PC-9 (cell line): ENCODE measurements around the gene RRP9. TPM values are rescaled to one million over a fixed set of nuclear protein-coding genes. Genes with fewer than 3 reads are reported as not detected.

Experiments used
- BruUV-seq: library from RNA; stranded (reverse); fragments of 400-500 nt; replicated peaks from 2 replicates; lab custom pipeline; 2021; lab: Mats Ljungman, UMichigan
- CTCF ChIA-PET: fragments of 300-600 bp; sonication (Branson Sonifier 250); formaldehyde crosslinking; loops from one replicate; lab custom pipeline; 2022; ENCODE audit warnings: antibody characterized with exemption; lab: Charles Lee
- POLR2A ChIA-PET: fragments of 300-600 bp; sonication (Branson Sonifier 250); formaldehyde crosslinking; loops from one replicate; lab custom pipeline; 2022; ENCODE audit warnings: antibody characterized with exemption; ENCODE audit not compliant: unreplicated experiment; lab: Charles Lee
- DNase-seq, 2 experiments: peaks; one replicate each; pipeline versions ENCODE4 v3.0.0 to v3.0.0-alpha.2; 2015 to 2022; ENCODE audit warnings: mixed read lengths in 1 of 2
- H2AFZ ChIP-seq: fragments of 200-600 bp; sonication (generic); 2 replicates; pipeline ENCODE4 v1.8.1; 2017; ENCODE audit warnings: antibody characterized with exemption
- H3F3A ChIP-seq: fragments of 200-600 bp; sonication (generic); 2 replicates; pipeline ENCODE4 v1.8.1; 2017; ENCODE audit warnings: antibody characterized with exemption, mild to moderate bottlenecking, low read depth; ENCODE audit not compliant: insufficient read depth
- H3K27ac ChIP-seq: fragments of 200-600 bp; sonication (generic); 2 replicates; pipeline ENCODE4 v1.6.1; 2016; ENCODE audit warnings: mixed run types
- H3K27me3 ChIP-seq: fragments of 200-600 bp; sonication (generic); 2 replicates; pipeline ENCODE4 v1.6.1; 2016; ENCODE audit warnings: low read depth, mixed run types; ENCODE audit not compliant: insufficient read depth
- H3K36me3 ChIP-seq: fragments of 200-600 bp; sonication (generic); 2 replicates; pipeline ENCODE4 v1.6.1; 2016; ENCODE audit warnings: low read depth, mixed run types
- H3K4me1 ChIP-seq: fragments of 200-600 bp; sonication (generic); replicated peaks from 2 replicates; pipeline ENCODE4 v1.6.1; 2016; ENCODE audit warnings: mixed run types; ENCODE audit not compliant: insufficient read depth
- H3K4me2 ChIP-seq: fragments of 200-600 bp; sonication (generic); 2 replicates; pipeline ENCODE4 v1.6.1; 2017; ENCODE audit warnings: mixed run types
- H3K4me3 ChIP-seq: fragments of 200-600 bp; sonication (generic); 2 replicates; pipeline ENCODE4 v1.6.1; 2016; ENCODE audit warnings: mixed run types
- H3K79me2 ChIP-seq: fragments of 200-600 bp; sonication (generic); 2 replicates; pipeline ENCODE4 v1.6.1; 2017; ENCODE audit warnings: low read depth, mixed run types
- H3K9me2 ChIP-seq: fragments of 200-600 bp; sonication (generic); 2 replicates; pipeline ENCODE4 v1.8.1; 2017; ENCODE audit warnings: mild to moderate bottlenecking; ENCODE audit not compliant: insufficient read depth
- H3K9me3 ChIP-seq: fragments of 200-600 bp; sonication (generic); 2 replicates; pipeline ENCODE4 v1.8.1; 2016; ENCODE audit warnings: low read depth; ENCODE audit not compliant: insufficient read depth
- H4K20me1 ChIP-seq: fragments of 200-600 bp; sonication (generic); 2 replicates; pipeline ENCODE4 v1.8.1; 2017; ENCODE audit not compliant: insufficient read depth
- CTCF ChIP-seq: fragments of 200-600 bp; sonication (generic); conservative IDR thresholded peaks from 2 replicates; pipeline ENCODE4 v1.6.1; 2017; ENCODE audit warnings: mixed run types, antibody characterized with exemption, mild to moderate bottlenecking, moderate library complexity
- EZH2 ChIP-seq: fragments of 200-600 bp; sonication (generic); IDR thresholded peaks from 2 replicates; pipeline ENCODE4 v1.8.0; 2017; ENCODE audit warnings: antibody characterized with exemption, low read depth
- intact Hi-C: fragments of 100-400 bp; cut with micrococcal nuclease; formaldehyde crosslinking; loops from one replicate; pipeline ENCODE4 v1.10.0; 2022; ENCODE audit not compliant: unreplicated experiment
- total RNA-seq: library from RNA; stranded (reverse); gene quantifications from 2 replicates; pipeline ENCODE4 v1.2.3, GENCODE V29; 2021

RRP9 gene
- total RNA-seq, 1 experiment from 2014 or later, result 23.4 TPM

- Histone ChIP-seq H3F3A (no peaks in the 10 kb centered on the region), H3K79me2 (no peaks in the 10 kb centered on the region), H3K27me3 (no peaks in the 10 kb centered on the region), H2AFZ (no peak overlapping the region), H3K9me3 (no peaks in the 10 kb centered on the region), H3K4me3 (no peak overlapping the region), H3K9me2 (no peaks in the 10 kb centered on the region), H4K20me1 (no peaks in the 10 kb centered on the region; the same call in 1 of the 2 replicates), H3K4me2 (no peak overlapping the region), H3K36me3 (no peaks in the 10 kb centered on the region; the same call in 1 of the 2 replicates), H3K27ac (no peak overlapping the region), H3K4me1 (no peaks in the 10 kb centered on the region)
- no peak for DNase-seq
- ChIA-PET POLR2A (no interaction called here), CTCF (no interaction called here)
- no TSS peak for BruUV-seq
- no peak for TF ChIP-seq EZH2
- no peak for TF ChIP-seq CTCF
- intact Hi-C loops, result no loop called here
These were observed 8.1 kb downstream of the RRP9 start for GRCh38 chr3:51933471-51934138.

- no peak overlapping the region for H2AFZ ChIP-seq
- ChIA-PET CTCF (no interaction called here), POLR2A (interaction anchor here (0.6 kb wide), 1 partner anchor 66 kb away, joined by 9 read pairs; no protein-coding TSS in a partner anchor)
- H3K27me3 ChIP-seq, result no peaks in the 10 kb centered on the region
- no peak for DNase-seq
- H3K27ac ChIP-seq, result no peak overlapping the region
- H3K79me2 ChIP-seq, result no peaks in the 10 kb centered on the region
- intact Hi-C loops, result no loop called here
- no peaks in the 10 kb centered on the region for H3K9me3 ChIP-seq
- no peak overlapping the region for H3K4me3 ChIP-seq
- H3F3A ChIP-seq, result no peaks in the 10 kb centered on the region
- H3K4me2 ChIP-seq, result no peak overlapping the region
- no peaks in the 10 kb centered on the region for H3K36me3 ChIP-seq
- no peaks in the 10 kb centered on the region for H3K9me2 ChIP-seq
- BruUV-seq, result no TSS peak
- no peaks in the 10 kb centered on the region for H3K4me1 ChIP-seq
- H4K20me1 ChIP-seq, result no peaks in the 10 kb centered on the region; the same call in 1 of the 2 replicates
- no peak for TF ChIP-seq EZH2
- no peak for TF ChIP-seq CTCF
These were observed 9.0 kb downstream of the RRP9 start for GRCh38 chr3:51932471-51933370.

DNA sequence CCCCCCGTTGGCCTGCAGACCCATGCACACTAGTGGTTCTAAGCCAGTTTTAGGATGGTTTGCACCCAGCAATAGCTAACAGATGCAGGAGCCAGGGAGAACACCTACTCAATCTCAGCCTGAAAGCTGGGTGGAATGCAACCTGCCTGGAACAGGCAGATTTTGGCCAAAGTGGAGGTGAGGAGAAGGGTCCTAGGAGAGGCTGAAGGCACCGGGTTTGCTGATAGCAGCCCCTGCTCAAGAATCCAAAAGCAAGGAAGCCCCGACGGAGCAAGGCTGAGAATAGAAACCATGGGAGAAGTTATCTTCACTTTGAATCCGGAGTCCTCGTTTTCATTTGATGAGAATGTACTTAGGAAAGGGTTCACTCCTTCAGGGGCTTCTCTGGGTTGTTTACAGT is 9.9 kb downstream of the RRP9 start:
- no peaks in the 10 kb centered on the region; the same call in 1 of the 2 replicates for H4K20me1 ChIP-seq
- TF ChIP-seq EZH2, result no peak
- TF ChIP-seq CTCF, result no peak
- POLR2A ChIA-PET, result no interaction called here
- CTCF ChIA-PET, result no interaction called here
- no peak overlapping the region for H3K4me3 ChIP-seq
- no peaks in the 10 kb centered on the region for H3K36me3 ChIP-seq
- no peak overlapping the region for H3K4me2 ChIP-seq
- H3K9me2 ChIP-seq, result no peaks in the 10 kb centered on the region
- no peaks in the 10 kb centered on the region for H3K79me2 ChIP-seq
- DNase-seq, result no peak
- no peaks in the 10 kb centered on the region for H3K27me3 ChIP-seq
- no TSS peak for BruUV-seq
- no peak overlapping the region for H3K27ac ChIP-seq
- intact Hi-C loops, result no loop called here
- no peaks in the 10 kb centered on the region for H3F3A ChIP-seq
- no peak overlapping the region for H2AFZ ChIP-seq
- no peaks in the 10 kb centered on the region for H3K4me1 ChIP-seq
- no peaks in the 10 kb centered on the region for H3K9me3 ChIP-seq
